ENCODE measurements around the gene ZNF568.

ZNF568 gene

DNA sequence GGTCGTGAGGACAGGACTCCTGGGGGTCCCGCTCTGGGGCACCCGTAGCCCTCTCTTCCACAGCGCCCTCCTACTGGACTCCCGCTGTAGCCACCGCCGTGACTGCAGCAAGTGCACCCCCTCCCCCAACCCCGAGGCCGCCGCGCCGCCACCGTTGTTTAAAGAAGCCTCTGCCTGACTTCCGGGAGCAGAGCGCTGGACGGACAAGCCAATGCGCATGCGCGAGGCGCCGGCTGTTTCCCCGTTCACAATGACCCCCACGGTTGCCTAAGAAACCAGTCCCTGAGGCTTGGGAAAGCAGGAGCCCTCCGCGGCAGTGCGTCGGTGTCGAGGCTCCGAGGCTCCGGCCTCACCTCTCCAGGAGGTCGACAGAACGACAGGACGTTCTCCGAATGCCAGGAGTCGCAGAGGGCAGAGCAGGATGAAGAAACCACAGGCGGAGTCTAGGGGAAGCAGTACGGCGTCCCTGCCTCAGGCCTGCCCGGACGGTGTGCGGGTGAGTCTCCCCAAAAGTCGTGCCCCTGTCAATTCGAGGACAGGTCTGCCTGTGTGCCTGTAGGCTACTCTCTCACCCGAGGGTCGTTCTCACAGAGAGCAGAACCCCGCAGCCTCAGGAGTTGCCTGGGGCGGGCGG lies 91.6 kb downstream of the ZNF568 start:
- no peak for FAIRE-seq

DNA sequence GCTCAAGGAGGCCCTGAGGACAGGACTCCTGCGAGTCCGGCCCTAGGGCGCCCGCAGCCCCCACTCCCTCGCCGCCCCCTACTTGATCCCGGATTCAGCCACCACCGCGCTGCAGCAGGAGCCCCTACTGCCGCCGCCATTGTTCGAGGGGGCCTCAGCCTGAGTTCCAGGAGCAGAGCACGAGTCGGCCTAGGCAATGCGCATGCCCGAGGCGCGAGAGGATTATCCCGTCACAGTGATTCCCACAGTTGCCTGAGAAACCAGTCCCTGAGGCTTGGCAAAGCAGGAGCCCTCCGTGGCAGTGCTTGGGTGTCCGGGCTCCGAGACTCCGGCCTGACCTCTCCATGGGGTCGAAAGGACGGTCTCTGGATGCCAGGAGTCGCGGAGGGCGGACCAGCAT lies 93.7 kb downstream of the ZNF568 start:
- no peak for FAIRE-seq

DNA sequence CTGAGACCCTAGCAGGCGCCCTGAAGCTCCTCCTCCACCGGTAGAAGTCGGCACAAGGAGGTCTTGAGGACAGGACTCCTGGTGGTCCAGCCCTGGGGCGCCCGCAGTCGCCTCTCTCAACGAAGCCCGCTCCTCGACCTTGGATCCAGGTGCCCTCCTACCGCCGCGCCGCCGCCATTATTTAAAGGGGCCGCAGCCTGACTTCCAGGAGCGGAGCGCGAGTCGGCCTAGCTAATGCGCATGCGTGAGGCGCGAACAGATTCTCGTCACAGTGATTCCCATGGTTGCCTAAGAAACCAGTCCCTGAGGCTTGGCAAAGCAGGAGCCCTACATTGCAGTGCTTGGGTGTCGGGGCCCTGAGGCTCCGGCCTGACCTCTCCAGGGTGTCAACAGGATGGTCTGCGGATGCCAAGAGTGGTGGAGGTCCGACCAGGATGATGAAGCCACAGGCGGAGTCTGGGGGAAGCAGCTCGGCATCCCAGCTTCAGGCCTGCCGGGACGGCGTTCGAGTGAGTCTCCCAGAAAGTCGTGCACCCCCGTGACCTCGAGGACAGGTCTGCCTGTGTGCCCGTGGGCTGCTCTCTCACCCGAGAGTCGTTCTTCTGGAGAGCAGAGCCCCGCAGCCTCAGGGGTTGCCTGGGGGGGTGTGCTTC lies 96.1 kb downstream of the ZNF568 start:
- FAIRE-seq = no peak

DNA sequence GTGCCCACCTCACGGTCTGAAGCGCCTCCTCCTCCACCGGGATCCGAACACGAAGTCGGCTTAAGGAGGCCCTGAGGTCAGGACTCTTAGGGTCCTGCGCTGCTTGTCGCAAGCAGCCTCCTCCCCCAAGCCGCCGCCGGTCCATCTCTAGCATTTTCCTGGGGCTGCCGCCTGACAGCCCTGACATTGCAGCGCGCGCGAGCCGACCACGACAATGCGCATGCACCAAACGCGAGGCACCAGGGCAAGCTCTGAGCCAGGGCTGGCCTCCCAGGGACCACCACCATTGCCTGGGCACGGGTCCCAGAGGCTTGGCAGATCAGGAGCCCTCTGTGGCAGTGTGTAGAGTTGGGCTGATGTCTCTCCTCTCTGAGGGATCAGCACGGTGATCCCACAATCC lies 98.3 kb downstream of the ZNF568 start:
- no peak for FAIRE-seq

DNA sequence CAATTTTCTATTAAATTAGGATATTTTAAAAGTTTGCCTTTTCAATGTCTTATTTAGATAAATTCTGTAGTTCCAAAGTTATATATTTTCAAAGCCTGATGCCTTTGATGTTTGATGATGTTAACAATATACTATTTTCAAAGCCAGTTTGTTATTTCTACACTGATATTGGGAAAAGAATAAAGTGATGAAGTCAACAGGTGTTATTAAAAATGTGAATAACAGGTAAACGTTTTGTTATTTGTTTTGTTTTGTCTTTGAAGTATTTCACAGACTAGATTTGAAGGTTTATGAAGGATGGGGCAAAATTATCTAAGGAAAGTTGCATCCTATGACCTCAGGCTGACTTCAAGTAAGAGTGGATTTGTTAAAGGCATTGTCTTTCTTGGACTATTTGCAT lies 129.0 kb downstream of the ZNF568 start:
- no peak for FAIRE-seq

Data from G401.6 (cell line).